Stimulated activated CD4-positive, alpha-beta T cell treated with anti-CD3 and anti-CD28 coated beads, Interleukin-4, amount 100 ng/mL, for 1 hour (primary cell): ENCODE data around the gene ROBO1.
"Not testable (repeated sequence)": the region's sequence is repeated elsewhere in the genome, so short reads cannot be mapped to it uniquely, and the experiment has no call there.

Experiments
- DNase-seq: peaks from one replicate; pipeline ENCODE4 v3.0.0-alpha.2; 2020

The ROBO1 gene

DNA sequence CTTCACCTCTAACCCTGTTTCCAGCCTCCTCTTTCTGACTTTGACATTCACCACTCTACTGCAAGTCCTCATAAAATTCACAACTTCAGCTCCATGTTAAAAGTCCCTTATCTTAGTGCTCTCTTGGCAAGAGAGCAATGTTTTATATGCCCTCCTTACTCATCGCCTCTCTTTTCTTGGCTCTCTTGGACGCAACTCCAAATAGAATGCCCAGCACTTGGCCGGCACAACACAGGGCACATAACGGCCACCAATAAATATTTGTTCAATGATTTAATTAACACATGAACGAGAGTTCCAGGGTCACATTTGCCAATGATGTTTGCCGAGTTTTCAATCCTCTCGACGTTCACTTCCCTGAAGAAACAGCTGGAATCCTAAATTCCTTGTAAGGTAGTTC, 401.4 kb downstream of the ROBO1 start:
- no peak for DNase-seq

- DNase-seq = no peak
Measured at GRCh38 chr3:79364784-79365183, 403.0 kb downstream of the ROBO1 start.

DNA sequence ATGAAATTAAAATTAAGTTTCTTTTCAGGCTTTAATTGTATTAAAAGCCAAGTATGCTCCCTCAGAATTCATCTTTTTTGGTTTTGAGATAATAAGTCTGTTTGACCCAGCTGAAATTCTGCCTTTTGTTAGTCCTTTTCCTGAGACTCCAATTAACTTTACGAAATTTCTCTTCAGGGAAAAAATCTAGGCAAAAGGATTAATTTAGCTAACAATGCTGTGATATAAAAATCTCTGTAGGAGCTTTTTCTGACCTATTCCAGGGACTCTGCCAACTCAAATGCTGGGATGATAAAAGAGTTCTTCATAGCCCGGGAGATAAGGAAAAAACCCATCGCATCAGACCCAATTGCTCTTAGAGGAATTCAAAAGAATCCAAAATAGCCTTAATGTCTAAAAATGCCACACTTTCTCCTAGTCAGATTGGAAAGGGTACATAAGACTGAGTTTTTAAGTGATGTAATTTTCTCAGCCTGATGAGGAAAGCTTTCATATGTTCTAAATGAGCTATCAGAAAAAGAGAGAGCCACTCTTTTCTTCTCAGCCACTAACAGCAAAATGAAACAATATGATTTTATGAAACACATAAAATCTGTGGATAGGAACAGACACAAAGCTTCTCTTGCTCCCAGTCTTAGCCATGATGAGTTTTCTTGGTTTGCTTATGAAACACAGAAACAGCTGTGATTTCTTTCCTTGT, 405.1 kb downstream of the ROBO1 start:
- DNase-seq = no peak

- no peak for DNase-seq
Measured at GRCh38 chr3:79361748-79362378, 405.9 kb downstream of the ROBO1 start.

DNA sequence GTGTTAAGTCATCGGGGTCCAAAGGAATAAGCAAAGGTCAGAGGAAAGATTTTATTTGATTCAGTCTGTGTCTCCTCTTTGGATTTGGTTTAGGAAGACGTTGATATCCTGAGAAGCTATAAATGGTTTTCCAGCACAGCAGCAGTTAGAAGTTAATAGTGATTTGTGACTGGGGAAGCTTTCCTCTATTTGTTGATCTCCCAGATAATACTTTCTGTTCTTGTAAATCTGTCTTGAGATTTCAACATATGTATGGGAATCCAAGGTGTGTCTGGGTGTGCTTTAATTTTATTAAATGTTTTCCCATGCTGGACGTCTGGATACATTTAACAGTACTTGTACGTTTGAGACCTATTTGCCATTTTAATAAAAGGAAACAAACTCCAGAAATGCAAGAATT, 409.5 kb downstream of the ROBO1 start:
- no peak for DNase-seq

DNA sequence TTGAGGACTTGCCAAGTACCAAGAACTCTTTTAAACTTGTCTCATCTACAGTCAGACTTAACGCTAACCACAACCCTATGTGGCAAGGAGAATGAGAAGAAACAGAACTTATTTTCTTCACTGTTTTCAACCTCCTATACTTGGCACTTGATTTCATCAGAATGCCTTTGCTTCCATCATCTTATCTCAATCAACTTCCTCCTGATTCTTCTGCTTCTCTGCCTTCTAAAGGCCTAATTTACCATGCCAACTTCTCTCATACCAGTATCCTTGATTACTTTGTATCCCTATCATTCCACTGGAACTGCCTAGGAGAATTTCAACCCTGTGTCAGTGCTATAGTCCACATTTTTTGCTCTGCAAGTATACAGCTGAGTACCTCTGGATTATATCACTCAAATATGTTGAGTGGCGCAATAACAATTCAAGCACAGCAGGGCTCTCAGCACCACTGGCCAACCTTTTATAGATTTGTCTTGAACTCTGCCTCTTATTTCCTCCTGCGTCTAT, 413.6 kb downstream of the ROBO1 start:
- no peak for DNase-seq

DNA sequence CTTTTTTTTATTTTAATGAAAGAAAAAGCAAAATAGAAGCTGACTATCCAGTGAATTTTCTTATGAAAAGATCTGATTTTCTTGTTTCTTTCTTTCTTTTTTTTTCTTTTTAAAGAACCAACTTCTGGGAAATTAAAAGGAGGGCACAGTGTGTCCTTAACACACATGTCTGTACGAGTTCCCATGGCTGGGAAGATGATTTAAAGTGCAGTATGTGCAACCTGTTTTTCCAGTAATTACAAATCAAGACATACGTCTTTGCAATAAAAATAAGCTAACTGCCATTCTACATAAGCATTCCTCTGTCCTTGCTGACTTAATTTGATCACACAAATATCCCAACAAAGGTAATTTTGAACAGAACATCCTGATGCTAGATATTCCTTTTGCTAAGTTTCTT, 416.1 kb downstream of the ROBO1 start:
- DNase-seq = no peak

GRCh38 chr3:79344876-79345871, 422.6 kb downstream of the ROBO1 start:
- DNase-seq = no peak

DNA sequence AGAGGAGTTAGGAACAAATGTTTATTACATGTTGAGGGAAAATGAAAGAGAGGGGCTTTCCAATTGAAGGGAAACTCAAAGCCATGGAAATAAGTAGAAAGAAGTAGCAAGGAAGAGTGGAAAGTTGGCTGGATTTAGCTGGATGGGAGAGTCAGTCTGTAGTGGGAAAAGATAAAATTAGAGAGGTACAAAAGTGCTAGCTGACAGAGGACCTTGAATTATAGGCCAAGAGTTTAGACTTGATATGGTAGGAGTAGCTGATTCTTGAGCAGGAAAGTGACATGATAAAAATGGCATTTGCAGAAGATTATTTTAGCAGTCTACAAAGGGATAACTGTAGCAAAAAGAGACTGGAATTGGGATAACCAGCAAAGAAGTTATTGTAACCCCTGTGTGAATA, 425.8 kb downstream of the ROBO1 start:
- DNase-seq = no peak

DNA sequence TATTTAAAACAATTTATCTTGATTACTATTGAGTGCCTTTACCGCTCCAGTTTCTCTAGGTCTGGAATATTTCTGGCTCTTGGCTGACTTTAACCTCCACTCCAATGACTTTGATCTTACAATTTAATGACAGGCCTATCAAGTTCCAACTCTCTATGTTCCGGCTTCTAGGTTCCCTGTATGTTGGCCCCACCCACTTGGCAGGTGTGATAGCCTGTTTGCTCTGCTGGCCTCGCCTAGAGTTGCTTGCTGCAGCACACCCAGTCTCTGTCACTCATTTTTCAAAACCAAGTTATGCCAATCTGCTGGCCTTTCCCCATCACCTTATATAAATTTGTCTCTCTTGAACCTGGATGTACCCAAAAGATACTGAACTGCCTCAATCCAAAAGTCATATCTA, 428.0 kb downstream of the ROBO1 start:
- no peak for DNase-seq

GRCh38 chr3:79337798-79338197, 430.0 kb downstream of the ROBO1 start:
- no peak for DNase-seq

- no peak for DNase-seq
Measured at GRCh38 chr3:79329154-79329553, 438.6 kb downstream of the ROBO1 start.

DNA sequence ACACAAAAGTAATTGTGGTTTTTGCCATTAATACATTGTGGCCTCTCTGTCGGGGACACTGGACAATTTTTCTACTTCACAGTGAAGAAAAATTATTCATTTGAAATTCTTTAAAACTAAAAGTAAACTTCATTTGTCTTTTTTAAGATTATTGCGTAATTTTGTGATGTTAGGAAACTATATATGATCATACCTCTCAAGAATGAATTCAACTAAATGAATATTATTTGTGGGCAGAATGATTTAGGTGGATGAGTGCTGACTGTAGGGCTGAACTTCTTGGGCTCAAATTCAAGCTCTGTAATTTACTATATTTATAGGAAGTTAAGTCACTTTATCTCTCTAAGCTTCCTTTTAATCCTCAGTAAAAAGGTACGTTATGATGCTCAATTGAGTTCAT, 441.2 kb downstream of the ROBO1 start:
- DNase-seq = no peak

DNA sequence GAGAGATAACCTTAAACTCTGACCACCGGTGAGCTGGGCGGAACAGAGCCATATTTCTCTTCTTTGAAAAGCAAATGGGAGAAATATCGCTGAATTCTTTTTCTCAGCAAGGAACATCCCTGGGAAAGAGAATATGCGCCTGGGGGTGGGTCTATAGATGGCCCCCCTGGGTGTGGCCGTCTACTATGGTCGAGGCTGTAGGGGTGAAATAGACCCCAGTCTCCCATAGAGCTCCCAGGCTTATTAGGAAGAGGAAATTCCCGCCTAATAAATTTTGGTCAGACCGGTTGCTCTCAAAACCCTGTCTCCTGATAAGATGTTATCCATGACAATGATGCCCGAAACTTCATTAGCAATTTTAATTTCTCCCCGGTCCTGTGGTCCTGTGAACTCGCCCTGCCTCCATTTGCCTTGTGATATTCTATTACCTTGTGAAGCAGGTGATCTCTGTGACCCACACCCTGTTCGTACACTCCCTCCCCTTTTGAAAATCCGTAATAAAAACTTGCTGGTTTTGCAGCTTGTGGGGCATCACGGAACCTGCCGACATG, 441.9 kb downstream of the ROBO1 start:
- DNase-seq = not testable (repeated sequence)

DNA sequence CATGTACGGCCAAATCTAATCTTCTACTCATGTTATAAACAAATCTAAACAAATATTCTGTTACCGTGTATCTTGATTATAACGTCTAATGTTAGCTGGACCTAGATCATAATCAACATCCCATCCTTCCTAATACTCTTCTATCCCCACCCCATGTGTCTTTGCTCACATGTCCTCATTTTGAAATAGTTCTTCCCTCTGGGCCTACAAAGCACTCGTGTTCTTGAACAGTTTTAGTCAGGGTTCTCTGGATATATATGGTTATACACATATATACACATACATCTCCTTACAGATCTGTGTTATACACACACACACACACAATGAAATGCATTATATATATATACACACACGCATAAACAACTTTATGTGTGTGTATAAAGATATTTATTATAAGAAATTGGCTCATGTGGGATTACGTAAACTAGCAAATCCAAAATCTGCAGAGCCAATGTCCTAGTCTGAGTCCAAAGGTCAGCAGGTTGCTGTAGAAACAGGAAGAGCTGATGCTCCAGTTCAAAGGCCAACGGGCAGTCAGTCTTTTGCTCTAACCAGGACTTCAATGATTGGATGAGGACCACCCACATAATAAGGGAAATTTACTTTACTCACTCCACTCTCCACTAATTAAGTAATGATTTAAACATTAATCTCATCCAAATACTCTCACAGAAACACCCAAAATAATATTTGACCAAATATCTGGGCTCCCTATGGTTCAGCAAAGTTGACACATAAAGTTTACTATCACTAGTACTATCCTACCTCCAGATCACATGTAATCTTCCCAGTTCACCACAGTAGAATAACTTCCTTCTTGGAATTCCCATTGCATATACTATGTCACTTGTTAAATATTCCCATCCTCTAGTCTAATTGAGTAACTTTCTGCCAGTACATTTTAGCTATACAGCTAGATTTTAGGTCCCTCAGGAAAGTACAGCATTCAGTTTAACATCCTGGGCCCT, 450.0 kb downstream of the ROBO1 start:
- DNase-seq = no peak

DNA sequence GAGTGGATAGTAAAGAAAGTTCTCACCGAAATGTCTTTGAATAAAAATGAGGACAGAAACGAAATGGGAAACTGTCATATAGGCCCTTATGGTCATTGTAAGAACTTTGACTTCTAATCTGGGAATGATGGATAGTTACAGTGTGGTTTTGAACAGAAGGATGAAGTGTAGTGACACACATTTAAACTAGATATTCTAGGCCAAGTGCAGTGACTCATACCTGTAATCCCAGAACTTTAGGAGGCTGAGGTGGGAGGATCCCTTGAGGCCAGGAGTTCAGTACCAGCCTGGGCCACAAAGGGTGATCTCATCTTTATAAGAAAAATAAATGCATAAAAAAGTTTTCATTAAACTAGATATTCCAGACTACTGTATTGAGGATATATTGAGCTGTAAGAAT, 452.8 kb downstream of the ROBO1 start:
- no peak for DNase-seq

DNA sequence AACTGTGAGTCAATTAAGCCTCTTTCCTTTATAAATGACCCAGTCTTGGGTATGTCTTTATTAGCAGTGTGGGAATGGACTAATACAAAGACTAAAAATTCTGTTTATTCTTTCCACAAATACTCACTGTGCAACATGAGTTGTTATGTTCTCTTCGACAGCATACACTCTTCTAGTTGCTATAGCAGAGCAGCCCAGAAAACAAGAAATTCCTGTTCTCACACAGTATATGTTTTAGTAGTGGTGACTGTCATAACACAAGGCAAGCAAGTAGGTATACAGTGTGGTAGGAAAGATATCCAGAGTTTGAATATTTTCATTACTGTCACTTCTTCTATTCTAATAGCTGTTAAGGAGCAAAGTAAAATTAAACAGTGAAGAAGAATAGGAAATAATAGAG, 453.3 kb downstream of the ROBO1 start:
- no peak for DNase-seq

DNA sequence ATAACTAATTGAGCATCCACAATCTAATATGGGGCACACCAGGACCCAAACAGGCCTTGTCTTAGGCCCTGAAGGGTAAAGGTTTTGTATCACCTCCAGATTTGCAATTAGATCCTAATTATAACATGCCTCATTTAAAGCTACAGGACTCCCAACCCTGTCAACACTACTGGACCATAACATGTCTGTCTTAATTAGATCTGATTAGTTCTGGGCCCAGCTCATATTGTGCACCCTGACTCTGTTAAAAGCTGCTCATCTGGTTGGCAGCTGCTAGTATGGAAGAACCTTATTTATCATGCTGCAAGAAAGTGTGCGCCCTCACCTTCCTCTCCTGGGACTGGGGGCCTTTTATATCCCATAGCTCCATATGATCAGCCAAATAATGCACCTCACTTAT, 457.8 kb downstream of the ROBO1 start:
- DNase-seq = no peak

GRCh38 chr3:79306934-79307570, 460.7 kb downstream of the ROBO1 start:
- DNase-seq = no peak

- DNase-seq = not testable (repeated sequence)
Measured at GRCh38 chr3:79299949-79300635, 467.7 kb downstream of the ROBO1 start.
